HCT116 (cell line): ENCODE results near the gene CUEDC1.

Experiments used
- CEBPB ChIP-seq: IDR thresholded peaks from 2 replicates; pipeline ENCODE4 v1.6.1; 2012; ENCODE audit warnings: low read depth
- EZH2 ChIP-seq: fragments of 200-600 bp; sonication (generic); IDR thresholded peaks from 2 replicates; pipeline ENCODE4 v1.6.1; 2017; ENCODE audit warnings: antibody characterized with exemption, mixed run types
- EZH2phosphoT487 ChIP-seq: fragments of 200-600 bp; IDR thresholded peaks from 2 replicates; pipeline ENCODE4 v1.6.1; 2018; ENCODE audit warnings: antibody characterized with exemption, borderline replicate concordance
- JUND ChIP-seq: IDR thresholded peaks from 2 replicates; pipeline ENCODE4 v1.6.1; 2012
- POLR2A ChIP-seq: IDR thresholded peaks from 2 replicates; pipeline ENCODE4 v1.7.0; 2011; ENCODE audit warnings: borderline replicate concordance; ENCODE audit not compliant: insufficient read depth, insufficient read length; ENCODE audit errors: extremely low read depth
- SP1 ChIP-seq: IDR thresholded peaks from 2 replicates; pipeline ENCODE4 v1.6.1; 2012; ENCODE audit warnings: low read depth
- SRF ChIP-seq: IDR thresholded peaks from 2 replicates; pipeline ENCODE4 v1.6.1; 2012; ENCODE audit warnings: low read depth
- TF ChIP-seq, protein P1 (sequence below), 3 experiments: fragments of 200-600 bp in 1 of 3; sonication (generic) in 1 of 3; IDR thresholded peaks in 2 of 3; conservative IDR thresholded peaks in 1 of 3; 2 replicates each; pipeline ENCODE4 v1.5.1; 2012 to 2017; ENCODE audit warnings: low read depth in 2 of 3, low read length in 2 of 3, antibody characterized with exemption in 1 of 3, borderline replicate concordance in 1 of 3, control low read depth in 1 of 3, mild to moderate bottlenecking in 1 of 3, mixed read lengths in 1 of 3, mixed run types in 1 of 3, moderate library complexity in 1 of 3; ENCODE audit not compliant: insufficient read depth in 1 of 3
- TF ChIP-seq, protein P2 (sequence below): IDR thresholded peaks from 2 replicates; pipeline ENCODE4 v1.6.1; 2011; ENCODE audit warnings: mild to moderate bottlenecking, low read length, moderate library complexity; ENCODE audit not compliant: insufficient replicate concordance; ENCODE audit errors: extremely low read depth
- TF ChIP-seq, protein P3 (sequence below): IDR thresholded peaks from 2 replicates; pipeline ENCODE4 v1.6.1; 2012; ENCODE audit warnings: low read depth
- TF ChIP-seq, protein P4 (sequence below): IDR thresholded peaks from 2 replicates; pipeline ENCODE4 v1.6.1; 2012

DNA sequence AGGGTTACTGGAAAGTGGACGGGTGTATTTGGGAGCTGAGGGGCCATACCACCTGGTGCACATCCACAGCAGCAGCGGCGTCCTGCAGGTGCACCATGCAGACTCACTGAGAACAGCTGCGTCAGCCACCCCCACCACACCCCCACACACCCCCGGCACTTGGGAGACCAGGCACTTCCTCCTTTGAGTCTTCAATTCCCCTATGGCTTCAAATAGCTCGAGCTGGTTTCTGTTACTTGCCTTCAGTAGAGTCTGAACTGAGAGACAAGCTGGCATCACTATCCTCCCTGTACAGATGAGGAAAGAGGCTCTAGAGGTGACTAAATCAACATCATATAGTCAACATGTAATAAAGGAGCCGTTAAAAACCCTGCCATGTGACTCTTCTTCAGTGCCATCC is 15.4 kb downstream of the CUEDC1 start:
- TF ChIP-seq, protein P1, sequence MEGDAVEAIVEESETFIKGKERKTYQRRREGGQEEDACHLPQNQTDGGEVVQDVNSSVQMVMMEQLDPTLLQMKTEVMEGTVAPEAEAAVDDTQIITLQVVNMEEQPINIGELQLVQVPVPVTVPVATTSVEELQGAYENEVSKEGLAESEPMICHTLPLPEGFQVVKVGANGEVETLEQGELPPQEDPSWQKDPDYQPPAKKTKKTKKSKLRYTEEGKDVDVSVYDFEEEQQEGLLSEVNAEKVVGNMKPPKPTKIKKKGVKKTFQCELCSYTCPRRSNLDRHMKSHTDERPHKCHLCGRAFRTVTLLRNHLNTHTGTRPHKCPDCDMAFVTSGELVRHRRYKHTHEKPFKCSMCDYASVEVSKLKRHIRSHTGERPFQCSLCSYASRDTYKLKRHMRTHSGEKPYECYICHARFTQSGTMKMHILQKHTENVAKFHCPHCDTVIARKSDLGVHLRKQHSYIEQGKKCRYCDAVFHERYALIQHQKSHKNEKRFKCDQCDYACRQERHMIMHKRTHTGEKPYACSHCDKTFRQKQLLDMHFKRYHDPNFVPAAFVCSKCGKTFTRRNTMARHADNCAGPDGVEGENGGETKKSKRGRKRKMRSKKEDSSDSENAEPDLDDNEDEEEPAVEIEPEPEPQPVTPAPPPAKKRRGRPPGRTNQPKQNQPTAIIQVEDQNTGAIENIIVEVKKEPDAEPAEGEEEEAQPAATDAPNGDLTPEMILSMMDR (IDR thresholded peaks at IDR 0.05 in 2 of 3, conservative IDR thresholded peaks at IDR 0.05 in 1 of 3; ENCODE audit: borderline replicate concordance in 1 of 3, insufficient read depth in 1 of 3, low read depth in 2 of 3, low read length in 2 of 3): no peak
- TF ChIP-seq JUND: no peak
- TF ChIP-seq POLR2A: no peak
- no peak for TF ChIP-seq SRF
- no peak for TF ChIP-seq EZH2phosphoT487
- TF ChIP-seq CEBPB: no peak
- TF ChIP-seq SP1: no peak
- TF ChIP-seq, protein P2, sequence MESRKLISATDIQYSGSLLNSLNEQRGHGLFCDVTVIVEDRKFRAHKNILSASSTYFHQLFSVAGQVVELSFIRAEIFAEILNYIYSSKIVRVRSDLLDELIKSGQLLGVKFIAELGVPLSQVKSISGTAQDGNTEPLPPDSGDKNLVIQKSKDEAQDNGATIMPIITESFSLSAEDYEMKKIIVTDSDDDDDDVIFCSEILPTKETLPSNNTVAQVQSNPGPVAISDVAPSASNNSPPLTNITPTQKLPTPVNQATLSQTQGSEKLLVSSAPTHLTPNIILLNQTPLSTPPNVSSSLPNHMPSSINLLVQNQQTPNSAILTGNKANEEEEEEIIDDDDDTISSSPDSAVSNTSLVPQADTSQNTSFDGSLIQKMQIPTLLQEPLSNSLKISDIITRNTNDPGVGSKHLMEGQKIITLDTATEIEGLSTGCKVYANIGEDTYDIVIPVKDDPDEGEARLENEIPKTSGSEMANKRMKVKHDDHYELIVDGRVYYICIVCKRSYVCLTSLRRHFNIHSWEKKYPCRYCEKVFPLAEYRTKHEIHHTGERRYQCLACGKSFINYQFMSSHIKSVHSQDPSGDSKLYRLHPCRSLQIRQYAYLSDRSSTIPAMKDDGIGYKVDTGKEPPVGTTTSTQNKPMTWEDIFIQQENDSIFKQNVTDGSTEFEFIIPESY: no peak
- TF ChIP-seq EZH2: no peak
- TF ChIP-seq, protein P3, sequence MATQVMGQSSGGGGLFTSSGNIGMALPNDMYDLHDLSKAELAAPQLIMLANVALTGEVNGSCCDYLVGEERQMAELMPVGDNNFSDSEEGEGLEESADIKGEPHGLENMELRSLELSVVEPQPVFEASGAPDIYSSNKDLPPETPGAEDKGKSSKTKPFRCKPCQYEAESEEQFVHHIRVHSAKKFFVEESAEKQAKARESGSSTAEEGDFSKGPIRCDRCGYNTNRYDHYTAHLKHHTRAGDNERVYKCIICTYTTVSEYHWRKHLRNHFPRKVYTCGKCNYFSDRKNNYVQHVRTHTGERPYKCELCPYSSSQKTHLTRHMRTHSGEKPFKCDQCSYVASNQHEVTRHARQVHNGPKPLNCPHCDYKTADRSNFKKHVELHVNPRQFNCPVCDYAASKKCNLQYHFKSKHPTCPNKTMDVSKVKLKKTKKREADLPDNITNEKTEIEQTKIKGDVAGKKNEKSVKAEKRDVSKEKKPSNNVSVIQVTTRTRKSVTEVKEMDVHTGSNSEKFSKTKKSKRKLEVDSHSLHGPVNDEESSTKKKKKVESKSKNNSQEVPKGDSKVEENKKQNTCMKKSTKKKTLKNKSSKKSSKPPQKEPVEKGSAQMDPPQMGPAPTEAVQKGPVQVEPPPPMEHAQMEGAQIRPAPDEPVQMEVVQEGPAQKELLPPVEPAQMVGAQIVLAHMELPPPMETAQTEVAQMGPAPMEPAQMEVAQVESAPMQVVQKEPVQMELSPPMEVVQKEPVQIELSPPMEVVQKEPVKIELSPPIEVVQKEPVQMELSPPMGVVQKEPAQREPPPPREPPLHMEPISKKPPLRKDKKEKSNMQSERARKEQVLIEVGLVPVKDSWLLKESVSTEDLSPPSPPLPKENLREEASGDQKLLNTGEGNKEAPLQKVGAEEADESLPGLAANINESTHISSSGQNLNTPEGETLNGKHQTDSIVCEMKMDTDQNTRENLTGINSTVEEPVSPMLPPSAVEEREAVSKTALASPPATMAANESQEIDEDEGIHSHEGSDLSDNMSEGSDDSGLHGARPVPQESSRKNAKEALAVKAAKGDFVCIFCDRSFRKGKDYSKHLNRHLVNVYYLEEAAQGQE: no peak
- TF ChIP-seq, protein P4, sequence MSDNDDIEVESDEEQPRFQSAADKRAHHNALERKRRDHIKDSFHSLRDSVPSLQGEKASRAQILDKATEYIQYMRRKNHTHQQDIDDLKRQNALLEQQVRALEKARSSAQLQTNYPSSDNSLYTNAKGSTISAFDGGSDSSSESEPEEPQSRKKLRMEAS: no peak
